GM18873 (cell line): ENCODE results near the gene DNASE1L2.

Source experiments
- ATAC-seq: cut with Tn5 transposase; IDR thresholded peaks from one replicate; pipeline ENCODE4 v1.9.1; 2021; ENCODE audit warnings: mild to moderate bottlenecking, moderate library complexity, moderate number of reproducible peaks; ENCODE audit not compliant: unreplicated experiment, low FRiP score

Gene DNASE1L2

GRCh38 chr16:2282866-2283555 lies 46.8 kb downstream of the DNASE1L2 start:
- no peak for ATAC-seq

GRCh38 chr16:2284001-2284770 lies 47.9 kb downstream of the DNASE1L2 start:
- no peak for ATAC-seq

GRCh38 chr16:2284797-2285576 lies 48.7 kb downstream of the DNASE1L2 start:
- ATAC-seq = no peak

- ATAC-seq = no peak
Observed at GRCh38 chr16:2285731-2286191, 49.5 kb downstream of the DNASE1L2 start.

GRCh38 chr16:2286550-2286949 lies 50.3 kb downstream of the DNASE1L2 start:
- no peak for ATAC-seq

GRCh38 chr16:2287916-2288547 lies 51.8 kb downstream of the DNASE1L2 start:
- no peak for ATAC-seq
